Stimulated activated CD4-positive, alpha-beta T cell treated with anti-CD3 and anti-CD28 coated beads, Interleukin-4, amount 100 ng/mL, for 4 hours (primary cell): ENCODE data around the gene TPPP.
A peak's percentile ranks its signal among the peaks of the same experiment; 100 is the strongest.

Experiments used
- DNase-seq, 2 experiments: peaks; one replicate each; pipeline ENCODE4 v3.0.0-alpha.2; 2020

The TPPP gene

DNA sequence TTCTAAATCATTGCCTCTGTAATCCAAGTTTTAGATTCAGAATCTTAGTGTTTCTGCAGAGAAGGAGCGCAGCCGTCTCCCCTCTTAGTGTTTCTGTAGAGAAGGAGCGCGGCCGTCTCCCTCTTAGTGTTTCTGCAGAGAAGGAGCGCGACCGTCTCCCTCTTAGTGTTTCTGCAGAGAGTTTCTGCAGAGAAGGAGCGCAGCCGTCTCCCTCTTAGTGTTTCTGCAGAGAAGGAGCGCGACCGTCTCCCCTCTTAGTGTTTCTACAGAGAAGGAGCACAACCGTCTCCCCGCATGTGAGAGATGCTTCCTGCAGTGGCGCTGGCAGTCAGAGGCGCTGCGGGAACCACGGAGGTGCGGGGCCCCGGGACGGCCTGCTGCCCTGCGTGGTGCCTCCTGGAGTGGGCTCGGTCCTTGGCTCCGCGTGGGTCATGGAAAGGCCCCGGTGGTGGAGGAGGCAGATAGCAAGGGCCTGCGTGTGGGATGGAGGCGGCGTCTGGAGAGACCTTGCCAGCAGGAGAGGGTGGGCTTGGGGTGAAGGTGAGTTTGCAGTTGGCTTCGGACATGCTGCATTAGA lies 70.1 kb downstream of the TPPP start:
- no peak for DNase-seq

DNA sequence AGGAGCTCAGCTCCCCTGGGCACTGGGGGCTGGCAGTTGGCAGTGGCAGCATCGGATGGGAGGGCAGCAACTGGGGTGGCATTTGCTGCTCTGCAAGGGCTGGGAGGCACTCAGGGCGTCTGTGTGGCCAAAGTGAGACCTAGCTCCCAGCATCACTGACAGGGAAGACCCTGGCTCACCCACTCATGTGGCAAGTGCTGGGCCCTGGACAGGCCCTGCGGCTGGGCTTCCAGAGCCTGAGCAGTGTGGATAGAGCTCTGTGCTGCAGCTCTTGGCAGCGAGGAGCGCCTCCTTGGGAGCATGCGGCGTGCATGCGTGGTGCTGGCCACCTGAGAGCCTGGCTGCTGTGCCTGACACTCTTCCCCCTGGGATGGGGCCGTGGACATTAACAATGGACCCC lies 70.8 kb downstream of the TPPP start:
- no peak for DNase-seq

DNA sequence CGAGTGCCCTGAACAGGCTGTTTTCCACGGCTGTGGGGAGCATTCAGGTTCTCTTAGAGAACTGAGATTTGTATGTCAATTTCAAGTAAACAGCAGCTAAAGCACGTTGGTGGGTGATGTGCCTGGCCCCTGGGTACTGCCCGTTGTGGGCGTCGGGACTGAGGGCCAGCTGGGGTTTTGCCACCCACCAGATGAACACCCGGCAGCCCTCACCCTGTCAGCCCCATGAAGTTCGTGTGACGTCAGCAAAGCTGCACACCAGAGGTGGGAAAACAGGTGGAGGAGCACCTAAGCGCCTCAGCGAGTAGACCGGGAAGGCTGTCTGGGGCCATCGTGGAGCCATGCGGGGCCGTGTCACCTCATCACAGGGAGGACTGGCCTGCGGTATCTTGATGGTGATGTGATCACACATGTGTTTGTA lies 71.8 kb downstream of the TPPP start:
- DNase-seq: no peak

DNA sequence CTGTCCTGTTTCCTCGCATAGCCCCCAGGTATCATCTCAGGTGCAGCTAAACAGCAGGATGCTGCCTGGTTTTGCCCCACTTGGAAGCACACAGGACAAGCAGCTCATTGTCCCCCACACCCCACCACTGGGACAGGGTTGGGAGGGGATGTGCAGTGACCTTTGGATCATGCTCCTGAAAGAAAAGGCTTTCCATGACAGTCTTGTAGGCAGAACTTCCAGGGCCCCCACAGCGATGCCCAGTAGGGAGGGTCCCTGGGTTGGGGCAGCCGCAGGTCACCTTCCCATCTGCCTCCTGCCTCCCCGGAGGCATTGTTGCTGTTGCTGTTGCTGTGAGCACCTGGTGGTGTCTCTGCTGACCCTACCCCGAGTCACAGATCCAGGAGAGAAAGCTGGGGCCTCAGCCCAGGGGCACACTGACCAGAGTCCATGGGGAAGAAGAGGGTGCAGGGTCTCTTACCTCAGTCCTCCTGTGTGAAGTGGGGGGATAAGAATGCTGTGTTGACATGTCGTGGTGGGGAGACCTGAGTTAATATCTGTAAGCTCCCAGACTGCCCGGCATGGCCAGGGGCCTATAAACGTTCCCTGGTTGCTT lies 72.5 kb downstream of the TPPP start:
- DNase-seq: no peak

DNA sequence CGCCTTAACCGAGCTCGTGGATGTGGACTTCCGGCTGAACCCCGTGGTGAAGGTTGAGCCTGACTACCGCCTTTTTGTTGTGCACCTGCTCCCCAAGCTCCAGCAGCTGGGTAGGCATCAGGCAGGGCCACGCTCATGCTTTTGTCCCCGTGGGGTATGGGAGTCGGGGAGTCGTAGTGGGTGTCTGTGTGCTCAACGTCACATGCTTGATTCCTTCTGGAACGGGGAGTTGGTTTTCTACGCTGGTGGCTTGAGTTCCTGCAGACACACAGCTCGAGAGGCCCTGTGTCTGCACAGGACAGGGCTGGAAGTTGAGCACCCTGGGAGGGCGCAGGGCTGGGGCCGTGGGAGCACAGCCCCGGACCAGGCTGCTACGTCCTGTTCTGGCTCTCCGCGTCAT lies 73.0 kb downstream of the TPPP start:
- DNase-seq: no peak

DNA sequence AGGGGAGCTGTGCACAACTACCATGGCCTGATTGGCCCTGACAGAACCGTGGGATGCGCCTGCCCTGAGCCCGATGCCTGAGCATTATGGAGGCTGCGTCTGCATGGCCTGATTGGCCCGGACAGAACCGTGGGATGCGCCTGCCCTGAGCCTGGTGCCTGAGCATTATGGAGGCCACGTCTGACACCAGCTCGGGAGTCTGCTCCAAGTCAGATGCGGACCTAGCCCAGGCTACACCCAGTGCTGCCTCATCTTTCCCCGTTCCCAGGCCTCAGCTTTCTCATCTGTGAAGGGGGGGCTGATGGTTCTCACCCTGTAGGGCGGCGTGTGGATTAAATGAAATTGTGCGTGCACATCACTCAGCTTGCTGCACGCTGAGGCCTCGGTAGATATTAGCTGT lies 73.7 kb downstream of the TPPP start:
- DNase-seq: no peak

DNA sequence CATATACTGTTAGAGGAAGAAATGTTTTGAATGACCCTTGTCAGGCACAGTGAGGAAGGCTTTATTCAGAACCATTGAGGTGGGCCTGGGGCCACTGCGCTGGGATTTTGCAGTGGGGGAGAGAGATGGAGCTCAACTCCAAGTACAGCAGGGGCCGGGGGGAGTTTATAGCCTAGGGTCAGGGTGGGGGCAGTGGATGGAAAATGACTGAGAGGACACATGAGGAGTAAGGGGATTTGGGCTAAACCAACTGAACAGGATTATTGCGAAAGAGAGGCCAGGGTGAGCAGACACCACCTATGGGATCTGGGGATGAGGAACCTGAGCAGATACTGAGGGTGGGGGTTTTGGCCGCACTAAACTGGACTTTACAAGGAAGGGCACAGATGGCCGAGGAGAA lies 74.7 kb downstream of the TPPP start:
- no peak for DNase-seq

DNA sequence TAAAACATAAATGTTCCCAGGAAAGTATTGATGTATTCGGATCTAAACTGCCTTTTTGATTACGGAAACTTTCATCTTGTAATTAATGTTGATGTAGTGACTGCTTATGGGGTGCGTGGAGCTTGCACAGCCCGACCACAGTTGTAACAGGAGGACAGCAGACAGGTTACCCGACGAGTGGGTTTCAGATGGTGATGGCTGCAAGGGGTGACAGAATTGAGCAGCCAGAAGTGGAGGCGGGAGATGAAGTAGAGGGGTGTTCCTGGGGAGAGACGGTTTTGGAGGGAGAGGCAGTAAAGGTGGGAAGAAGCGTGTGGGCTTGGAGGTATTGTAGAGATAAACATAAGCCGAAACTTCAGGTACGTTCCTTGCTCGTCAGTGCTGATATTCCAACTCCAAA lies 75.3 kb downstream of the TPPP start:
- no peak for DNase-seq

DNA sequence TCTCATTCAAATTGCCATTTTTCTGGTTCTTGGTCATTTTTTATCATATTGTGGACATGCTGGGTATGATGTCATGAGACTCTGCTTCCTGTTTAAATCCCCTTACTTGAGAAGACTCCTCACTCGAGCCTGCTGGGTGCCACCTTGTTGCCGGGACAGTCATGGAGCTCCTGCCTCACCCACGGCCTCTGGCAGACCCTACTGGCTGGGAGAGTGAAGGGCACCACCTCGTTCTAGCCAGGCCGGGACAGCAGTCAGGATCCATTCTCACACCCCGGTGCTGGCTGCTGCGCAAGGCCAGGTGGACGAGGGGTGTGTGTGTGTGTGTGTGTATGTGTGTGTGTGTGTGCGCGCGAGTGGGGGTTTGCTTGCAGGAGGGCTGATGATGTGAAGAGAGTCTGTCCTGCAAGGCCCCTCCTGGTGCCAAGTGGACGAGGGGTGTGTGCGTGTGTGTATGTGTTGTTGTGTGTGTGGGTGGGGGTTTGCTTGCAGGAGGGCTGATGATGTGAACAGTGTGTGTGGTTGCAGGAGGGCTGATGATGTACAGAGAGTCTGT lies 76.6 kb downstream of the TPPP start:
- no peak for DNase-seq

DNA sequence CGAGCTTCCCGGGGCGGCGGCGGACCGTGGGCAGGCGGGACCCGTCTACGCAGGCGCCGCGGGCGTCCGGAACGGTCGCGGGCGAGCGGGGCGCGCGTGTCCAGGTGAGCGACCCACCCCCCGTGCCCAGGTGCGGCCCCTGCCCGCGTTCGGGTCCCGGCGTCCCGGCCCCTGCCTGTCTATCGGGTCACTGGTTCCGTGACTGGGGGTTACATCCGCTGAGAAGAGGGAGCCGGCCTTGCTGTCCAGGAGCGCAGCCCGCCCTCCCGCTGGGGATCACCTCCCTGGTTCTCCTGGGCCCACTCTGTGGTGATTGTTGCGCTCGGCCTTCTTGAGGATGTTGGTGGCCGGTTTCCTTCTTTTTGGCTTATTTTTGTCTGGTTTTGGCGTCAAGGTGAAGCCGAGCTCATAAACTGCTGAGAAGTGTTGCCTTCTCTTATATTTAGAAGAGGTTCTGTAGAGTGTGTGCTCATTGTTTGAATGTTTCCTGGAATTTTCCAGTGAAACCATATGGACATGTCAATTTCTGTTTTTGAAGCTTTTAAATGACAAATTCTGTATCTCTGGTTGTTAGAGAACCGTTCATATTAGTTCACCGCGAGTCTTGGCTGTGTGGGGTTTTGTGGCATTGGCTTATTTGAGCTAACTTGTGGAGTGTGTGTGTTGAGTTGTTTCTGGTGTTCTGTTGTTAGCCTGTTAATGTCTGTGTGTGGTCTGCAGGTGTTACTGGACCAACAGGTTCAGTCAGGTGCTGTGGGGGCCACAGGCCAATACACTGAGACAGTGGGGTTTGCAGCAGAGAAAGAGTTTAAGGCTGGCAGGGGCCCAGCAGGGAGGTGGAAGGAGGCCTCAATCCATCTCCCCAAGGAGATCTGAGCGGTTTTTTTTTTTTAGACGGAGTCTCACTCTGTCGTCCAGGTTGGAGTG lies 80.4 kb downstream of the TPPP start:
- no peak for DNase-seq

DNA sequence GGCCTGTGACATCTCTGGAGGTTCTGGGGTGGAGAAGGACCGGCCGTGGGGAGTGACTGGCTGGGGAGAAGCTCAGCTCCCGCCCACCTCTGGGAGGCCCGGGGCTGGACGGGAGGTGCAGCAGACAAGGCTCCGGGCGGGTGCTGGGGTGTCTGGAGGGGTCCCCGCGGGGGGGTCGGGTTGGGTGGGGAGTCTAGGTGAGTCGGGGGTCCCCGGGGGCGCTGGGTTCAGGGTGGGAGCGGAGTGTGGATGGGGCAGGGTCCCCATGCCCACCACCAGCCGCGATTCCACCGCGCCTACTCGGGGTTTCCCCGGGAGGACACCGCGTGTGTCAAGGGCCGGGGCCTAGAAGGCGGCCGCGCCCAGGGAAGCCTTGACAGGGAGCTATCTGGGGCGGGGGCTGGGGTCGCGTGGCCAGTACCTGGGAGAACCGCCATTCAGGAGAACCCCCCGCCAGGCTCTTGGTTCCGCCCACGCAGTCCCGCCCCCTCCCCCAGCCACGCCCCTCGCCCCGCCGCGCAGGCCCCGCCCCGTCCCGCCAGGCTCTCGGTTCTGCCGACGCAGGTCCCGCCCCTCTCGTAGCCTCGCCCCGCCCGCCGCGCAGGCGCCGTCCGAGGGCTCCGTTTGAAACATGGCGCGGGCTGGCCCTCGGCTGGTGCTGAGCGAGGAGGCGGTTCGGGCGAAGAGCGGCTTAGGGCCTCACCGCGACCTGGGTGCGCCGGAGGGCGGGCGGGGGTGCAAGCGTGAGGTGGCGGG lies 81.2 kb downstream of the TPPP start, which contains the start of gene CEP72:
TSS of gene CEP72 (plus strand) at position 610 of the 756 bp plus-strand sequence. CDS start at position 632, 22 bp downstream.
- DNase-seq: peak; percentile 92 to 96

DNA sequence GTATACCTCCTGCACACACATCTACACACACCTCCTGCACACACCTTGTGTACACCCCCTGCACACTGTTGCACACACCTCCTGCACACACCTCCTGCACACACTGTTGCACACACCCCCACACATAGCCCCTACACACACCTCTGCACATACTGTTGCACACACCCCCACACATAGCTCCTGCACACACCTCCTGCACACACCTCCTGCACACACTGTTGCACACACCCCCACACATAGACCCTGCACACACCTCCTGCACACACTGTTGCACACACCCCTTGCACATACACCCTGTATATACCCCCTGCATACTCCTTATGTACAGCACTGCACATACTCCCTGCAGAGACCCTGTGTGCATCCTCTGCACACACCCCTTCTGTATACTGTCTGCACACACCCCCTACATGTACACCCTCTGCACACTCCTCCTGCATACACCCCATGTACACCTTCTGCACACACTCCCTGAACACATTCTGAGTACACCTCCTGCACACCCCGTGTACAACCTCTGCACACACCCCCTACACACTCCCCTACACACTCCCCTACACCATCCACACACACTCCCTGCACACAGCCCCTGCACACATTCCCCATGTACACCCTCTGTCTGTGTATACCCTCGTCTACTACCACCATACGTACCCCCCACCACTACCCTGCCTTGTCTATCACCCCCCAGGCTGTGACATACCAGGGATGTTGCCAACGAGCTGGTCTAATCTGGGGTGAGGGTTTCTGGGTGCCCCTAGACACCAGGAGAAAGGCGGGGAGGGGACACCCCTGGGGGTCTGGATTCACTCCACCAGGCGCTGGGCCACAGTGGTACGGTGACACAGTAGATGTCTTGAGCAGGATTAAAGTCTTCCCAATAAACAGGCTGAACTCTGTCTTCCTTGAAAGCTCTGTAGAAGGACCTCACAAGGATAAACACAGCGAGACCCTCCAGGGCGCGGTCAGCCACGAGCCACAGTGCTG lies 82.1 kb downstream of the TPPP start:
- no peak for DNase-seq

DNA sequence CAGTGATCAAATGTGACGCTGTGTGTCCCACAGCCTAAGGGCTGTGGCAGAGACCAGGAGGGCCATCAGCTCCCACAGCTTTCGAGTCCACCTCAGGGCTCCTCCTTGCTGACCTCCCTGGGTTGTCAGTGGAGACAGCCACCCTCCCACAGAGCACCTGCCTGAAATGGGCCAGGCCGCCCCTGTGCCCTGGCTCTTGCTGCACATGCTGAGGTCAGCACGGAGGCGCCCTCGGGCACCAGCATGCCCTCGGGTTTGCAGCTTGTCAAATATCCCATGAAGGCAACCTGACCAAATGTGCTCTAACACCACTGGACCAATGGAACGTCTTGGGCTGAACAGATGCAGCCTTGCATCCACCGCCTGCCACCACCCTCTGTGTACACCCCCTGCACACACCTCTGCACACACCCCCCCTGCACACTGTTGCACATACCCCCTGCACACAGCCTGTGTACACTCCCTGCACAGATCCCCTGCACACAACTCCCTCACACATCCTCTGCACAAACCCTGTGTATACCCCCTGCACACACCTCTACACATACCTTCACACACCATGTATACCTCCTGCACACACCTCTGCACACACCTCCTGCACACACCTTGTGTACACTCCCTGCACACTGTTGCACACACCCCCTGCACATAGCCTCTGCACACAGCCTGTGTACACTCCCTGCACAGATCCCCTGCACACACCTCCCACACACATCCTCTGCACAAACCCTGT lies 83.0 kb downstream of the TPPP start:
- no peak for DNase-seq
